ENCODE measurements around the gene CRACR2A.

- TF ChIP-seq CTCF (IDR thresholded peaks at IDR 0.05) (no peak), POLR2A (IDR thresholded peaks at IDR 0.05) (no peak)
Measured at GRCh38 chr12:3606128-3606527, 146.8 kb downstream of the CRACR2A start.
